Stimulated activated CD4-positive, alpha-beta T cell treated with anti-CD3 and anti-CD28 coated beads, TNF-alpha, amount 100 ng/mL, for 24 hours (primary cell): Measurements from ENCODE around the gene SDK2.

Source experiments
- DNase-seq, 3 experiments: peaks; one replicate each; pipeline ENCODE4 v3.0.0-alpha.2; 2020; ENCODE audit warnings: low read depth in 3 of 3

Gene SDK2

GRCh38 chr17:73555199-73555960 is 88.9 kb downstream of the SDK2 start:
- DNase-seq: no peak

- no peak for DNase-seq
These were observed 89.7 kb downstream of the SDK2 start for GRCh38 chr17:73554498-73554897.

GRCh38 chr17:73553311-73553710 is 90.9 kb downstream of the SDK2 start:
- DNase-seq: no peak

- DNase-seq: no peak
These were observed 91.8 kb downstream of the SDK2 start for GRCh38 chr17:73552300-73553048.

- peak in 1 of 3 experiments; percentile 6 for DNase-seq
These were observed 92.5 kb downstream of the SDK2 start for GRCh38 chr17:73551759-73552158.

- DNase-seq: no peak
These were observed 93.1 kb downstream of the SDK2 start for GRCh38 chr17:73551144-73551543.

- DNase-seq: no peak
These were observed 93.7 kb downstream of the SDK2 start for GRCh38 chr17:73550556-73550955.

GRCh38 chr17:73549841-73550430 is 94.3 kb downstream of the SDK2 start:
- DNase-seq: no peak

GRCh38 chr17:73548620-73549311 is 95.5 kb downstream of the SDK2 start:
- no peak for DNase-seq

GRCh38 chr17:73547790-73548189 is 96.5 kb downstream of the SDK2 start:
- DNase-seq: no peak

GRCh38 chr17:73546770-73547536 is 97.3 kb downstream of the SDK2 start:
- peak in 1 of 3 experiments; percentile 7 for DNase-seq

- no peak for DNase-seq
These were observed 98.1 kb downstream of the SDK2 start for GRCh38 chr17:73546114-73546513.

- no peak for DNase-seq
These were observed 98.9 kb downstream of the SDK2 start for GRCh38 chr17:73545109-73546032.

GRCh38 chr17:73544333-73544732 is 99.9 kb downstream of the SDK2 start:
- no peak for DNase-seq

GRCh38 chr17:73542323-73542722 is 101.9 kb downstream of the SDK2 start:
- DNase-seq: no peak

- no peak for DNase-seq
These were observed 102.7 kb downstream of the SDK2 start for GRCh38 chr17:73541561-73541981.

- DNase-seq: no peak
These were observed 103.1 kb downstream of the SDK2 start for GRCh38 chr17:73541111-73541510.

GRCh38 chr17:73539166-73539565 is 105.1 kb downstream of the SDK2 start:
- DNase-seq: no peak

- DNase-seq: no peak
These were observed 105.8 kb downstream of the SDK2 start for GRCh38 chr17:73538445-73538844.
